Lung (tissue), 12 donors: ENCODE results near the gene HK1. TPM values are rescaled to one million over a fixed set of nuclear protein-coding genes. Genes with fewer than 3 reads are reported as not detected.
A peak's percentile ranks its signal among the peaks of the same experiment; 100 is the strongest.

Experiments
- ATAC-seq: fragments of 200-7000 bp; cut with Tn5 transposase; one replicate; pipeline ENCODE4 v1.9.1; 2020; ENCODE audit warnings: moderate number of reproducible peaks; ENCODE audit not compliant: insufficient read depth, low FRiP score
- DNase-seq, 3 donors: peaks; one replicate each; pipeline ENCODE4 v3.0.0-alpha.2; 2013 to 2017
- H3K27ac ChIP-seq, 2 donors: one replicate each; pipeline ENCODE4 v1.5.1; 2013; ENCODE audit warnings: mild to moderate bottlenecking in 2 of 2, moderate library complexity in 2 of 2, control low read depth in 1 of 2, inconsistent platforms in 1 of 2, low read depth in 1 of 2, low read length in 1 of 2
- H3K27me3 ChIP-seq, 3 donors: one replicate each; pipeline ENCODE4 v1.5.1; 2013; ENCODE audit warnings: low read length in 2 of 3; ENCODE audit not compliant: control insufficient read depth in 3 of 3, insufficient read depth in 3 of 3
- H3K36me3 ChIP-seq, 4 donors: one replicate each; pipeline ENCODE4 v1.5.1; 2013; ENCODE audit warnings: low read length in 4 of 4, mild to moderate bottlenecking in 1 of 4, moderate library complexity in 1 of 4; ENCODE audit not compliant: control insufficient read depth in 4 of 4, insufficient read depth in 4 of 4
- H3K4me1 ChIP-seq, 5 donors: one replicate each; pipeline ENCODE4 v1.5.1; 2013; ENCODE audit warnings: low read length in 5 of 5, mild to moderate bottlenecking in 2 of 5, moderate library complexity in 1 of 5; ENCODE audit not compliant: control insufficient read depth in 5 of 5, insufficient read depth in 5 of 5
- H3K4me3 ChIP-seq: one replicate; pipeline ENCODE4 v1.5.1; 2013; ENCODE audit warnings: mild to moderate bottlenecking, control low read depth, moderate library complexity
- H3K9ac ChIP-seq, 2 donors: one replicate each; pipeline ENCODE4 v1.5.1; 2013; ENCODE audit warnings: low read length in 2 of 2, control low read depth in 1 of 2; ENCODE audit not compliant: insufficient read depth in 1 of 2
- H3K9me3 ChIP-seq, 4 donors: one replicate each; pipeline ENCODE4 v1.5.1; 2013; ENCODE audit warnings: low read length in 3 of 4, mild to moderate bottlenecking in 1 of 4, moderate library complexity in 1 of 4; ENCODE audit not compliant: control insufficient read depth in 4 of 4, insufficient read depth in 3 of 4
- WGBS, 2 donors: extraction: QIAGEN DNeasy Blood & Tissue Kit; methylation state at CpG; one replicate each; pipeline ENCODE4 v1.1.7; 2013; 5-methylcytosine and 5-hydroxymethylcytosine counted together
- polyA plus RNA-seq, 2 donors: library from polyadenylated mRNA; stranded (reverse); fragments of 200-250 nt; gene quantifications; one replicate each; pipeline ENCODE4 v1.2.1, GENCODE V29; 2013
- total RNA-seq, 2 donors: library from RNA; depleted of rRNA in 1 of 2; stranded (reverse); fragments of >200 nt in 1 of 2; gene quantifications; one replicate each; pipeline ENCODE4 v1.2.1, GENCODE V29; 2014 to 2021
- TF ChIP-seq, protein P1 (sequence below): IDR thresholded peaks from 2 replicates; pipeline ENCODE4 v1.5.1; 2012; ENCODE audit warnings: mild to moderate bottlenecking; ENCODE audit errors: control extremely low read depth, extremely low read depth
- donor health status: control.
- donor health status: control.
- donor health status: Bipolar disorder and iron deficiency.
- donor health status: healthy.
- donor health status: DM: yes; HTN: yes; CAD: no.

The HK1 gene
- total and polyA plus RNA-seq, 4 donors, result 33.6 to 120 (median 78.0) TPM

DNA sequence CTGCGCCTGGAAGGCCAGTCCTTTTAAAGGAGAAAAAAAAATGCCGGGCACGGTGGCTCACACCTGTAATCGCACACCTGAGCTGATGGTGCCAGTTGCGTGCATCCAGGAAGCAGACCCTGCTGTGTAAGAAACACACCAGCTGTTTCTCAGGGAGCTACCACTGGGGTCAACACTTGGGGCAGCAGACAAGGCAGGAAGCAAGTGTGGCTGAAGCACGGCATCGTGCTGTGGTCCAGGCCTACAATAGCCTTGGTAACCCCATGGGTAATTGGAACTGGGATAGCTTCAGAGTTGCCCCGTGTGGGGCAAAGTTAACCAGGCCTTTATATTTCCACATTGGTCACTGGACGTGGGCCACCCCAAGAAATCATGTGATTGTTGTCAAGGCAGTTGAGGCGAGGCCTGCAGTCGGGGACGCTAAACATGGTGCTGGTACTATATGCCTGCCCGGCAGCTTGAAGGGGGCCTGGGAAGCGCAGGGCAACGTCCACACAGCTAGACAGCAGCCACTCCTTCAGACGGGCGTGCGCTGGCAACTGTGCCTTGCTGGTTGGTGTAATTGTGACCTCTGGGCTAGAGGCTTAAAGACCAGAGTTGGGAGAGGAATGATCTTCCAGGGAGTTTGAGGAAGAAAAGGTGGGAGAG lies 140.9 kb downstream of the HK1 start:
- TF ChIP-seq, protein P1, sequence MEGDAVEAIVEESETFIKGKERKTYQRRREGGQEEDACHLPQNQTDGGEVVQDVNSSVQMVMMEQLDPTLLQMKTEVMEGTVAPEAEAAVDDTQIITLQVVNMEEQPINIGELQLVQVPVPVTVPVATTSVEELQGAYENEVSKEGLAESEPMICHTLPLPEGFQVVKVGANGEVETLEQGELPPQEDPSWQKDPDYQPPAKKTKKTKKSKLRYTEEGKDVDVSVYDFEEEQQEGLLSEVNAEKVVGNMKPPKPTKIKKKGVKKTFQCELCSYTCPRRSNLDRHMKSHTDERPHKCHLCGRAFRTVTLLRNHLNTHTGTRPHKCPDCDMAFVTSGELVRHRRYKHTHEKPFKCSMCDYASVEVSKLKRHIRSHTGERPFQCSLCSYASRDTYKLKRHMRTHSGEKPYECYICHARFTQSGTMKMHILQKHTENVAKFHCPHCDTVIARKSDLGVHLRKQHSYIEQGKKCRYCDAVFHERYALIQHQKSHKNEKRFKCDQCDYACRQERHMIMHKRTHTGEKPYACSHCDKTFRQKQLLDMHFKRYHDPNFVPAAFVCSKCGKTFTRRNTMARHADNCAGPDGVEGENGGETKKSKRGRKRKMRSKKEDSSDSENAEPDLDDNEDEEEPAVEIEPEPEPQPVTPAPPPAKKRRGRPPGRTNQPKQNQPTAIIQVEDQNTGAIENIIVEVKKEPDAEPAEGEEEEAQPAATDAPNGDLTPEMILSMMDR, result no peak
- Histone ChIP-seq H3K4me1 (peaks cover 0 to 24% (median 0%) of the 10 kb centered on the region in 5 donors), H3K36me3 (no peaks in the 10 kb centered on the region), H3K27ac (no peak overlapping the region), H3K9me3 (no peaks in the 10 kb centered on the region), H3K27me3 (no peaks in the 10 kb centered on the region), H3K9ac (no peak overlapping the region), H3K4me3 (no peak overlapping the region)
- no peak for DNase-seq
- 93 to 94% methylated on average over 18 of the region's 18 CpGs for WGBS, 2 donors
- ATAC-seq, result no peak

DNA sequence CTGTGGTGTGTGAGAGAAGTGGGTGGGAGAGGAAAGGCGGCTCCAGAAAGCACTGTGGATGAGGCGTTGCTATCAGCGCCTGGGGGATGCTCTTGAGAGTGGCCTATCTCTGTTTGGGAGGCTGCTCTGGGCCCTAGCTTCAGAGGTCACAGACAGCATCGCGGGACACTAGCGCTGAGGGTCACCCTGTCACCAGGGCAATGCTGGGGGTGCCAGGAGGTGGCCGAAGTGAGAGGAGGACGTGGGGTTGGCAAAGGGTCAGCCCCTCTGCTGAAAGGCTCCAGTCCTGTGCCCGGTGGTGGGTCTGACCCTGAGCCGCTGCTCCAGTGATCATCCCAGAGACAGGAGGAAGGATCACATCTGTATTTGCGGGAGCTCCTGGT lies 141.4 kb downstream of the HK1 start:
- no peaks in the 10 kb centered on the region for H3K9me3 ChIP-seq
- DNase-seq (no peak), ATAC-seq (no peak)
- H3K4me3 ChIP-seq, result no peak overlapping the region
- H3K4me1 ChIP-seq, result peaks cover 0 to 24% (median 0%) of the 10 kb centered on the region in 5 donors
- H3K27me3 ChIP-seq, result no peaks in the 10 kb centered on the region
- TF ChIP-seq, protein P1, result no peak
- WGBS, 2 donors, result 88% methylated on average over 11 of the region's 11 CpGs
- no peak overlapping the region for H3K27ac ChIP-seq
- H3K36me3 ChIP-seq, result no peaks in the 10 kb centered on the region
- no peak overlapping the region for H3K9ac ChIP-seq

DNA sequence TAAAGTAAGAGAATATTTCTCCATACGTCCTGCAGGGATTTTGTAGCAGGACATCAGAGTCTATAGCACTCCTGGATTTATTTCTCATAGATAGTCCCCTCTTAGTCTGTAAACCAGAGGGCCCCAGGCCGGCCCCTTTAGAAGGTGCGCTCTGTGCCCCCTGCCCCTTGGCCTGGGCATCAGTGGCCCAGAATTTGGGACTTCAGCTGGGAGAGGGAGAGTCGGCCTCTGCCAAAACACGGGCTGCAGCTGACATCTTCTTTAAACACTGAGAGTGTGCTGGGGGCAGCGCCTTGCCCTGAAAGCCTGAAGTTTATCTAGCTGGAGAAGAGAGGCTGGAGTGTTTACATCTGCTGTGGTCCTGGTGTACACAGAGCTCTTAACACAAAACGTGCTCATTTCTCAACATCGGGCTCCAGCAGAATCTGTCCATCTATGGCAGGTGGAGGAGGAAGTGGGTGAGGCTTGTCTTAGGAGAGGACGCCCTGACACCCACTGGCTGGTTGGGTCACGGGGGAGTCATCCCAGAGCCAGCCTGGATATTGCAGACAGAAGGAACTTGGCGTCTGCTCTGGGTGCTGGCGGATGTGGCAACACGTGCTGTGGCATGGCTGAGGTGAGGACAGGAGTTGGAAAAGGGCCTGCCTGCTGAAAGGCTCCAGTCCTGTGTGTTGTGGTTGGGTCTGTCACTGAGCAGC lies 143.5 kb downstream of the HK1 start:
- Histone ChIP-seq H3K9me3 (no peaks in the 10 kb centered on the region), H3K9ac (no peak overlapping the region), H3K27me3 (no peaks in the 10 kb centered on the region), H3K27ac (peak overlapping the region; percentile 30 to 59), H3K4me3 (no peak overlapping the region), H3K36me3 (no peaks in the 10 kb centered on the region), H3K4me1 (peaks cover 0 to 24% (median 5%) of the 10 kb centered on the region in 5 donors)
- WGBS, 2 donors, result 41 to 43% methylated on average over 13 of the region's 13 CpGs
- peak; percentile 55 to 83 (median 73) for DNase-seq
- peak; percentile 60 for ATAC-seq
- TF ChIP-seq, protein P1, result no peak
